NT2/D1 (cell line): ENCODE data around the gene POLE.

Source experiments
- SUZ12 ChIP-seq: IDR thresholded peaks from 2 replicates; pipeline ENCODE4 v1.6.1; 2011; ENCODE audit not compliant: insufficient read length, insufficient read depth; ENCODE audit errors: extremely low read depth
- YY1 ChIP-seq: IDR thresholded peaks from 2 replicates; pipeline ENCODE4 v1.6.1; 2011; ENCODE audit not compliant: insufficient read length, insufficient read depth
- ZNF274 ChIP-seq: IDR thresholded peaks from 2 replicates; pipeline ENCODE4 v1.6.1; 2011; ENCODE audit warnings: mild to moderate bottlenecking, low read depth, low read length

GRCh38 chr12:132635076-132635955 lies 51.8 kb downstream of the POLE start:
- no peak for TF ChIP-seq YY1
- TF ChIP-seq SUZ12, result no peak
- no peak for TF ChIP-seq ZNF274
